A549 (cell line): ENCODE results near the gene EPB42.

ENCODE experiments used
- CTCF ChIP-seq: fragments of >200 bp; sonication (Bioruptor Twin); formaldehyde crosslinking; IDR thresholded peaks from 3 replicates; pipeline ENCODE4 v1.5.1; 2016
- HDAC2 ChIP-seq: fragments of 200-600 bp; sonication (generic); IDR thresholded peaks from 2 replicates; pipeline ENCODE4 v1.6.1; 2016

- TF ChIP-seq CTCF = no peak
- no peak for TF ChIP-seq HDAC2
Observed at GRCh38 chr15:43212951-43213350, 7.9 kb downstream of the EPB42 start.
